ENCODE data around the gene IZUMO2. TPM values are rescaled to one million over a fixed set of nuclear protein-coding genes. Genes with fewer than 3 reads are reported as not detected.

Gene IZUMO2
- total RNA-seq, 1 donor from 2014 or later = not detected

DNA sequence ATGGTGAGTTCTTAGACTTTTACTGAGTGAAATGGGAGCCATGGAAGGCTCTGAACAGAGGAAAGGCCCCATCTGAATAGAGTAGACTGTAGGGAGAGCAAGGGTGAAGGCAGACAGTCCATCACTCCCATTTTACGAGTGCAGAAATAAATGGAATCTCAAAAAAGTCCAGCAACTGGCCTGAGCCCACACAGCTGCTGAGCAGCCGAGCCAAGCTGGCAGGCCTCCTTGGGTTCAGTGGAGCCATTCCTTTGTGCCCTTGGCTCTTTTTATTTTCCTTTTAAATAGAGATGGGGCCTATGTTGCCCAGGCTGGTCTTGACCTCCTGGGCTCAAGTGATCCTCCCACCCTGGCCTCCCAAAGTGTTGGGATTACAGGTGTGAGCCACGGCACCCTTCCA is 39.3 kb upstream of the IZUMO2 start:
- no peak for TF ChIP-seq CTCF (IDR thresholded peaks at IDR 0.05)
- H3K36me3 Mint-ChIP-seq (ENCODE audit: low read depth) = peaks cover 1% of the 10 kb centered on the region
- H3K9me3 Mint-ChIP-seq (ENCODE audit: low read depth) = no peaks in the 10 kb centered on the region
- H3K4me3 Mint-ChIP-seq (ENCODE audit: unreplicated experiment) = no peak overlapping the region
- peak; percentile 12 for DNase-seq (ENCODE audit: low spot score)
- peaks cover 26% of the 10 kb centered on the region for H3K27me3 Mint-ChIP-seq (ENCODE audit: low read depth)
- H3K4me1 Mint-ChIP-seq (ENCODE audit: low read depth) = peaks cover 11% of the 10 kb centered on the region
- H3K27ac Mint-ChIP-seq (ENCODE audit: unreplicated experiment) = no peak overlapping the region

GRCh38 chr19:50199259-50199555 is 36.1 kb upstream of the IZUMO2 start:
- Mint-ChIP-seq H3K27me3 (ENCODE audit: low read depth) (peaks cover 18% of the 10 kb centered on the region), H3K4me1 (ENCODE audit: low read depth) (peaks cover 11% of the 10 kb centered on the region)

GRCh38 chr19:50198431-50199258 is 35.6 kb upstream of the IZUMO2 start:
- peaks cover 18% of the 10 kb centered on the region for H3K27me3 Mint-ChIP-seq (ENCODE audit: low read depth)
- no peak for TF ChIP-seq CTCF (IDR thresholded peaks at IDR 0.05)
- H3K36me3 Mint-ChIP-seq (ENCODE audit: low read depth) = no peaks in the 10 kb centered on the region
- H3K27ac Mint-ChIP-seq (ENCODE audit: unreplicated experiment) = peak overlapping the region; percentile 37
- H3K9me3 Mint-ChIP-seq (ENCODE audit: low read depth) = no peaks in the 10 kb centered on the region
- no peak for DNase-seq (ENCODE audit: low spot score)
- peaks cover 8% of the 10 kb centered on the region for H3K4me1 Mint-ChIP-seq (ENCODE audit: low read depth)
- no peak overlapping the region for H3K4me3 Mint-ChIP-seq (ENCODE audit: unreplicated experiment)

More at GRCh38 chr19:50199259-50199555, 36.1 kb upstream of the IZUMO2 start:
- Mint-ChIP-seq H3K36me3 (ENCODE audit: low read depth) (no peaks in the 10 kb centered on the region), H3K9me3 (ENCODE audit: low read depth) (no peaks in the 10 kb centered on the region), H3K4me3 (ENCODE audit: unreplicated experiment) (no peak overlapping the region), H3K27ac (ENCODE audit: unreplicated experiment) (peak overlapping the region; percentile 37)
- DNase-seq (ENCODE audit: low spot score) = no peak
- TF ChIP-seq CTCF (IDR thresholded peaks at IDR 0.05) = no peak

- Mint-ChIP-seq H3K36me3 (ENCODE audit: low read depth) (no peaks in the 10 kb centered on the region), H3K4me1 (ENCODE audit: low read depth) (peaks cover 8% of the 10 kb centered on the region), H3K9me3 (ENCODE audit: low read depth) (no peaks in the 10 kb centered on the region), H3K4me3 (ENCODE audit: unreplicated experiment) (no peak overlapping the region), H3K27me3 (ENCODE audit: low read depth) (peaks cover 20% of the 10 kb centered on the region), H3K27ac (ENCODE audit: unreplicated experiment) (no peak overlapping the region)
- DNase-seq (ENCODE audit: low spot score) = peak; percentile 8
- no peak for TF ChIP-seq CTCF (IDR thresholded peaks at IDR 0.05)
Measured at GRCh38 chr19:50197348-50197747, 34.3 kb upstream of the IZUMO2 start.

- no peak for DNase-seq (ENCODE audit: low spot score)
- peaks cover 12% of the 10 kb centered on the region for H3K27me3 Mint-ChIP-seq (ENCODE audit: low read depth)
- peaks cover 8% of the 10 kb centered on the region for H3K4me1 Mint-ChIP-seq (ENCODE audit: low read depth)
- H3K27ac Mint-ChIP-seq (ENCODE audit: unreplicated experiment) = no peak overlapping the region
- no peak overlapping the region for H3K4me3 Mint-ChIP-seq (ENCODE audit: unreplicated experiment)
- H3K9me3 Mint-ChIP-seq (ENCODE audit: low read depth) = no peaks in the 10 kb centered on the region
- H3K36me3 Mint-ChIP-seq (ENCODE audit: low read depth) = no peaks in the 10 kb centered on the region
- no peak for TF ChIP-seq CTCF (IDR thresholded peaks at IDR 0.05)
Measured at GRCh38 chr19:50196322-50196932, 33.3 kb upstream of the IZUMO2 start.

All from chondrocyte (in vitro differentiated cells).